RKO (cell line): ENCODE data around the gene ST7.
A peak's percentile ranks its signal among the peaks of the same experiment; 100 is the strongest.

Source experiments
- DNase-seq: peaks from one replicate; pipeline ENCODE4 v3.0.0-alpha.2; 2016; ENCODE audit warnings: low spot score

Gene ST7

DNA sequence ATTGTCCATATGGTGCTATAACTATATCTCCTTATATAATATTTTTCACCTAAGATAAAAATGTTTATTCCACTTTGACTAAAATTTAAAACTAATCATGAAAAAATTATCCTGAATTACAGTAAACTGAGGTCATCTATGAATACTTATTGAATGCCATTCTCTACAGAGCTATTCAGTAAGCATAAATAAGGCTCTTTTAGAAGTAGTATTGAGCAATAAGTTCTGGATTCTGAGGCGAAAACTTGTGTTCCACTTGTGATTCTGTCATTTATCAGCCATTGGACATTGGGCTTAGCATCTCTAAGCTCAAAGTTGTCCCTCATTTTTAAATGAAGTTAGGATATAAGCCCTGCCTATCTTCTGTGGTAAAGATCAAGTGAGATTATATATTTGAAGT, 238.8 kb downstream of the ST7 start:
- DNase-seq = no peak

DNA sequence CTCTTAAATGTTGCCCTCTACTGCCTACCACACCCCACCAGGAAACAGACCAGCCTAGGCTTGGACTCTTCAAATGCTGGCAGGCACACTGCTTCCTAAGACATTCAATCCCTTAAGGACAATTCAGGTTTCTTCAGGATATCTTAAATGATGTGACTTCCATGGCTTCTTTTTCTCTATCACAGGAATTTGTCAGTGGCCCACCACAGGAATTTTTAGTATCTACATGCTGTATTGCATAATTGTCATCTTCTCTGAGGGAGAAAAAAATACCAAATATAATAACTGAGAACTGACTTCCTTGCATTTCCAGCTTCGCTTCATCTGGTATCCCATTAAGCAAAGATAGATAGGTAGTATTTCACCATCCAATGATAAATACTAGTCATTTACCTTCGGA, 240.3 kb downstream of the ST7 start:
- DNase-seq = no peak

DNA sequence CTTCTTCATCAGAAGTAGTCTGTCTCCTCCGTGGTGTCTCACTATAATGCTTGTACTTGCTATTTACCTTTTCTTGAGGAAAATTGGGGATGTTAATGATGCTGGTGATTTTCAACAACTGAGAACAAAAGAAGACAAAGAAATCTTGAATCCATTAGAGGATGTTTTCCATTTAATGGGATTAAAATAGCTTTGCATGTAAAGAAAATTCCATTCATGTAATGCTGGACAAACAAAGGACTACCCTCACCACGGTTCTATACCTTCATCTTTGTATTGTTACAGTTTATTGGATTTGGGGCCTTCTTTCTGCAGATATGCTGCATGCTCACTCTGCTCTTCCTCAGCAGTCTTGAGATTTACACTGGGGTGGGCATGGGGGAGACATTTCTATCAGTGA, 241.1 kb downstream of the ST7 start:
- DNase-seq = no peak

DNA sequence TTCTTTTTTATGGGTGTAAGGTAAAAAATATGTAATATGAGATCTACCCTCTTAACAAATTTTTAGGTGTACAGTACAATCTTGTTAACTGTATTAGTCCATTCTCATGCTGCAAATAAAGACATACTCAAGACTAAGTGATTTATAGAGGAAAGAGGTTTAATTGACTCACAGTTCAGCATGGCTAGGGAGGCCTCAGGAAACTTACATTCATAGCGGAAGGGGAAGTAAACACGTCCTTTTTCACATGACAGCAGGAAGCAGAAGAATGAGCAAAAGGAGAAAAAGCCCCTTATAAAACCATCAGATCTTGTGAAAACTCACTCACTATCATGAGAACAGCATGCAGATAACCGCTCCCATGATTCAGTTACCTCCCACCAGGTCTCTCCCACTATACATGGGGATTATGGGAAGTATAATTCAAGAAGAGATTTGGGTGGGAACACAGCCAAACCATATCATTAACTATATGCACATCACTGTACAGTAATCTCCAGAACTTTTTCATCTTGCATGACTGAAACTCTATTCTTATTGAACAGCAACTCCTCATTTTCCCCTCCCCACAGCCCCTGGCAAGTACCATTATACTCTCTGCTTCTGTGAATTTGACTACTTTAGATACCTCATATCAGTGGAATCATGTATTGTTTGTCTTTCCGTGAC, 242.2 kb downstream of the ST7 start:
- DNase-seq = no peak

DNA sequence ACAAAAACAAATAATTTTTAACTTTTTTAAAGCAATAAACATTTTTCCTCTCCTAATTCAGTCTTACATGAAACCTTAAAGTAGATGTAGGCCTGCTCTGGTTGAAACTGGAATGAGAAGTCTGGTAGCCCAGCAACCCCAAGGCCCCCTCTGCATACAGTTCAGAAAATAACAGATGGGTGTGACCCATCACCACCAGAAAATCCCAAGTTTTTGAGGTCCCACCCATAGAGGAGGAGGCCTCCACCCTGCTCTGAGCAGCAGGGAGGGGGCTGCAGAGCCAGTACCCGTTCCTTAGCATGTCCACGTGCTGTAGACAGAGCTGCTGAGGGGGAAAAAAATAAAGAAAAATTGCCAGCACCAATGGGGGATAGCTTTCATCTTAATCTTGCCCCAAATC, 246.8 kb downstream of the ST7 start:
- no peak for DNase-seq

DNA sequence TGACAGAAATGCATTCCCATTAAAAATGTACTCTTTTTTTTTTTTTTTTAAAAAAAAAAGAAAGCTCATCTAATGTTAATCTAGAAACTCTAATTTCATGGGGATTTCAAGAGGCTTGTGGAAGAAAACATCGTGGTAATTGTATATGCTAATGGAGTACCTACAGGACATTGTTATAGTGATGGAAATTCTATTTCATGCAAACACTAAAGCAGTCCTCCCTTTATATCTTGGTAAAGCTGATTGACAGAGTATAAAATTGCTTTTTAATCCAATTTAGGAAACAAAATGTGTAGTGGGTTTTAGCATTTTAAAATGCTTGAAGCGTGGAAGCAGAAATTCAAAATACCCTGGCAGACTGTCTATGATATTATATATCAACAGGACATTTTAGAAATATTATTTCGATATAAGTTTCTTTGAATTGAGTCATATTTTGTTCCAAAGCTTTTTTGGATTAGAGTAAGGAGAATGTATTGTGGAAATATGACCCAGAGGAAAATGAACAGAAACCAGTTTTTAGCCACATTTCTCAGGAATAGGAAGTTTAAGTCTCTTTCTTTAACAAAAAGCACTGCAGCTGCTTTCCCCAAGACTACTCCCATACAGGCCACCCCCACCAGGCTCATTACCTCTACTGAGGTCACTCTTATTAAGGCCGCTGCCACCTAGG, 247.6 kb downstream of the ST7 start:
- DNase-seq = no peak

DNA sequence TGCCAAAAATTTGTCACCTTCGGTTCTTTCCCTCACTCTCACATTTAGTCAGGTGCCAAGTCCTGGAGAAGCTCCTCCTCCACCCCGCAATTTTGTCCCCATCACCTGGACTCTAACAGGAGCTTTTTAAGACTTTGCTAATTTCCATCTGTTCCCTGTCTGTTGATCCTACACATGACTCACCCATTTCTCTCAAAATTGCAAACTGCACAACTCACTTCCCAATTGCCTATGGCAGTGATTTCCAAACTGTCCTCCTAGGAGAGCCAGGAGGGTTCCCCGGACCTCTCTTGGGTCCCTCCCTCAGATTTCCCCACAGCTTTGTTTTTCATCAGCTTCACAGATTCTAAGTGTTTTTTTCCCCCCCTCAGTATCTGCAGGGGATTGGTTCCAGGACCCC, 249.2 kb downstream of the ST7 start:
- no peak for DNase-seq

DNA sequence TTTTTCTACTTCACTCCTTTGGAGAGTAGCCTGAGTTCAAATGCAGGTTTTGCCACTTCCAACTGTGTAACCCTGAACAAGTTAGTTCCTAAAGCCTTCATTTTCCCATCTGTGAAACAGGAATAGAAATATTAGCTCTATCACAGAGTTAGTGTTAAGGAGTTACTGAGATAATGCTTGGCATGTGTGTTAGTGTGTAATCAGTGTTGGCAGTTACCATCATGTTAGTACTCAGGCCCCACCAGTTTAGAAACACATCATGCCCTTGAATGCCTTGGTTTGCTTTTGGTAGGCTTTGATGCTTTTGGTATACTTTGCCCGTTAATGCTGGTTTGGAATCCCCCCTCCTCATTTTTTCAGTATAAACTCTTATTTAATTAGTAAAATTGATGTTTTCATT, 249.9 kb downstream of the ST7 start:
- no peak for DNase-seq

DNA sequence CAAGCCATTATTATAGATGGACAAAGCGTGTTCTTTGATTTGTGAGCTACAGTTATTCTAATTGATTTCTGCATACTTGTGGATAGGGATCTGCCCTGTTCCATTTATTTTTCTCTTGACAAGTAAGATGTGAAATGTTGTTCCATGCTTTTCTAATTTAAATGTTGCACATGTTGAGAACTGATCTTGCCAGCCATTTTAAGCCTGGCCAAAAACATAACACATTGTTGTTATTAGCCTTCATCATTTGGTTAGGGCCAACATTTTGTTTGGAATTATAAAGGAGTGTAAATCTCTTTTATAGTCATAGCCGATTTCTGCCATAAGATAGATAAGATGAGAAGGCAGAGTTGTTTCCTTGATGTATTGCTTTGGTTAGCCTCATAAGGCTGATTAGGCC, 252.6 kb downstream of the ST7 start:
- DNase-seq = no peak

DNA sequence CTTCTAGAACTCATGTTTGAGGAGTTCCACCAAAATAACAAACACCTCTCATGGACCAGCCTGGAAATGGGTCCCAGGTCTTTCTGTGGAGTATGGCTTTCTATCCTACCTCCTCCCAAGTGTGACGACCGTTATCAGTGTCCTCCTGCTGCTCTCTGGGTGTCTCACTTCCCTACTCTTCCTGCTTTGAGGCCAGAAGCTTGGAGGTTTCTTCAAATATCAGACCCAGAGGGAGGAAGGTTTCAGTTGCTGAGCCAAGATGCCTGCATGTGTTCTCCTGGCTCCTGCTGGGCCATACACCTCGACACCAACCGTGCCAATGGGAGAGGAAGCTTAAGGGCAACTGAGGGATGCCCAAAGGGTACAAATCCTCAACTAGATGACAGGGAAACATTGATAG, 255.0 kb downstream of the ST7 start:
- no peak for DNase-seq

DNA sequence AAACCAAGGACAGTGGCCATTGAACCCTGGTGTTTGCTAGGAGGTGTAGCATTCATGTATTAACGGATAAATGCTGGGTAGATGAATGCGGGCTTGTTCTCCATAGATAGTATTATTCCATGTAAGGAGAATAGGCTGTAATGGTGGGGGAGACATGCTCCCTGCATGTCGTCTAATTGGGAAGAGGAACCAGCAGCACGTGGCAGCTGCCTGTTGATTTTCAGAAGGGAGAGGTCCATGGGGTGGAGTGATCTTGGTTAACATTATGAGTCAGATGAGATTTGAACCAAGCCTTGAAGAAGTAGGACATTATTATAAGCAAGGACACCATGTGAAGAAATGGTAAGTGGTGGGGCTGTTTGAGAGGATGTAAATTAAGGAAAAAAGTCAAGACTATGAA, 257.1 kb downstream of the ST7 start:
- DNase-seq = no peak

DNA sequence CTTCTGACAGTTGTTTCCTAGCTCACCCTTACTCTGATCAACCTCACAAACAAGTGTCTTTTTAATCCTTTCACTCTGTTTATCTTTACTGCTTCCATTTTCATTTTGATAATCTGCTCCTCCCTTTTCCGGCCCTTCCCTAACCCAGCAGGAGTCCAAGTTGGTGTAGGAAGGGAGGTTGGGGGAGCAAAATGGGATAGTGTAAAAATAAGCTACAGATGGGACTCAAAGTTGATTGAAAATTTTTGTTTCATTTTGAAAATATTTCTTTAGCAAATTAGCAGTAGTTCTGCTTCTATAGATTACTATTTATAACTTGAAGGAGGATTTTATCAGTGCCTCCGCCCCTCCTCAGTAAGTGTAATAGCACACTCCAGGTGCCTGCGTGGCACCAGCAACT, 257.6 kb downstream of the ST7 start:
- no peak for DNase-seq

DNA sequence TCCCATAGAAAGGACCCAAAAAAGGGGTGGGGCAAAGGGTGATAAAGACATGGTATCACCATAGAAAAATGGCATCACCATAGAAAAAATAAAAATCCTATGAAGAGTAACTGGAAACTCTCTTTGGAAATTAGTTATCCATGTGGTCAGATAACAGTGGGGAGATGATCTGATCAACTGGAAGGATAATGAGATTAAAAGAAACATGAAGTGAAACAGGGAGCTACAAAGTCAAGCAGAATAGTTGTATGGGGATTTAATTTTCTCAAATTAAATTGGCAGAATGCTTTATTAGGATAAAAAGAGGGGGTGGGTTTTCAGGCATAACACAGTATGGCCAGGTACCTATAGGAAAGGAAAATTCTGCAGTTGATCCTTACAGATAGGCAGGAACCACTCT, 258.3 kb downstream of the ST7 start:
- no peak for DNase-seq

DNA sequence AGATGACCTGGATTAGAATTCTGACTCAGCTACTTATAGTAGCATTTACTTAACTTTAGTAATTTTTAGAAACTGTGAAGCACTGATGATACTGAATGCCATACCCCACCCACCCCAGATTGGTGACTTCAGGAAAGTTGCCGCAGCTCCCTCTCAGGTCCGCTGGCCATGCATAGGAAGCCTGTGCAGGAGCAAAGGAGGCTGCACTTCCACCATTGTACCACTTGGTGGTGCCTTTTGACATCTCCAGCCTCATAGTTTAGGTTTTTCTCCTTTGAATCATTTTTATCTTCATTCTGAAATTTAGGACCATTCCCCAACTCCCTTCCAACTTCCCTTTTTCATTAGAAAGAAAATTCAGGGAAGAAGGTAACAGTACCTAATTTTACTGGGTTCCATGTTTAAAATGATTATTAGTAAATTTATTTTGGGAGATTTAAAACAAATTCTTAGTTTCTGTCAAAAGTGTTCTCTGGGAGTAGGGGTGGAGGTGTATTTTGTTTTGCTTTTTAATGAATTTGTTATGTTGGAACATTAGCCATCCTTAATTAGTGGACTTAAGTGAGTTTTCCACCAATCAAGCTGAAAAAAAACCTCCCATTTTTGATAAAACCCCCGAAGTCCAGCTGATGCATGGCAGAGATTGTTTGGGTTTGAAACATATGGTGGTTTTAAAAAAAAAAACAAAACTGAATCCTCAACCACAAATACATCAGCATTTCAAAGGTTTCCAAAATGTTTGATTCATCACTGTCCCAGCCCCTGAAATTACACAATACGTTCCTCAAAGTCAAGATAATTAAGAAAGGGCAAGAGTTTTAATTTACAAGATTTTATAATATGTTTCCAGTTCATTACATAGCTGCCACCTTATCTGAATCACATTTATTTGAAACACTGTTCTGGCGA, 259.9 kb downstream of the ST7 start:
- peak; percentile 77 for DNase-seq

DNA sequence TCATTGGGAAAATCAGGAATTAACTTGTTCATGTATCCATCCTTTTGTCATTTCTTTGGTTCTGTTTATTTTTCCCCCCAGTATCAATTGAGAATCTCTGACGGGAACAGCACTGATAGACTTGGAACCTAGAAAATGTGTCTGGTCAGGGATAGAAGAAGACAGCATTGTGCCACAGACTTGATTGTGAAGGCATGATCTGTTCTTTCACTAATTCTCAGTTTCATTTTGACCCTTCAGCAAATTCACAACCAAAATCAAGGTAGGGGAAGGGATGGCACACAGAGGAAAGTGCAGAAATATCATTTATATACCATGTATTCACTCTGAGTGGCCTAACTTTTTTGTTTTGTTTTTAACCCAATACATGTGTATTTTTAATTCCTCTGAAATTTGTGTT, 262.7 kb downstream of the ST7 start:
- DNase-seq = no peak

DNA sequence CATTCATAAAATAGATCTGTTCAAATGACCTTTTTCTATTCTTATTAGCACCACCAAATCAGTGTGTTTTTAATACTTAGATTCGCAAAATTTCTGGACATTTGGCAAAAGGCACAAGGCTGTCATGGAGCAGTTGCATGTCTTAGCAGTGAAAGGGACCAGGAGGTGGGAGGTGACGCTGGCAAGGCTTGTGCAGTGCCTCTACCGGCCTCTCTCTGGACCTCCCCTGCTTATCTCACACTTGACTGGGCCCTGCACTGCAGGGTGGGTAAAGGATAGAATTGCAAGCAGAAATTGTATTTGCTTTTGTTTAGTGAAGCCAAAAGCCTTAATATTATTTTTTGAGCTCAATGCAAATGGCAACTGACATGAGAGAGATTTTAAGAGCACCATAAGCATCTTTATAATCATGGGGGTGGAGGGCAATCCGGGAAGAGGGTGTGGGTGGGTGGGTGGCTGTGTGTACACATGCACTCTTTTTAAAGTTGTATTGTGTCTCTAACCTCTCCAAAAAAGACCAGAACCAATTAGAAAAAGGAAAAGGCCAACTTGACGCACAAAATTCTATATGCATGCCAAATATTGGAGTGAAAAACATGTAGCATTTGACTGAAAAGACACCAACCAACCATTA, 263.3 kb downstream of the ST7 start:
- DNase-seq = no peak

DNA sequence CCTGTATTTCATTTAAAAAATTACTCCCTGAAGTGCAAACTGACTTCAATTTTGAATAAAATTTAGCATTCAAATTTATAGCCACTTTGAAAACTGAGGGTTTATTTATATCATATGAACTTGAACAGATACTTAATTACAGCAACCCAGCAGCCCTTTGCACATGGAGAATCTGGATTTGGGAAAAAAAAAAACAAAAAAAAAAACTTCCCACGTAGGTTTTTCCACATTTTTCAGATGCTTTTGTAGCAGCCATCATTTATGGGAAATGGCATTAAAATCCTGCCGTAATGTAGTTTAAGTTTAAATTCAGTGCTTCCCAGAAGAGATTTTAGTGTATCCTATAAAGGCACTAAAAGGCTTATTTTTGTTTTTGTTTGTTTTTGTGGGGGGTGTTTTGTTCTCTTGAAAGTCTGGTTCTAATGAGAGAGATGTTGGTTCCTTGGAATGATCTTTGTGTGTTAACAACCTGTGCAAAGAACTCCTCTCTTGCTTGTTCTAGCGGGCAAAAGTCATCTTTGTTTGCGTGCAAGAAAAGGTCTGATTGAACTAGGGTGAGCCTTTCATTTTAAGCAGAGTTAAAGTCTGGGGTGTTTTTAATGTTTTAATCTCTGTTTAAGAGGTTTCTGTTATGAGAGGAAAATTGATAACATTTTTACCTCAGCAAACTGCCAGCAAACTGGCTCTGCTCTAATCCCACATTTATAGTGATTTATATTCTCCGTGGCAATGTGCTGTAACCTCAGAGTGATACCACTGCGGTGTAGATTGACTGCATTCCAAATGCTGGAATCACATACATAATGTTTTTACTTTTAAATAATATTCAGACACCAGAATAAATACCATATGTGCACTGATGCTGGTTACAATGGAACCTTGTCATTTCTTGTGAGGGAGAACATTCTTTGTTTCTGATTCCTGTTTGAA, 264.1 kb downstream of the ST7 start:
- no peak for DNase-seq

DNA sequence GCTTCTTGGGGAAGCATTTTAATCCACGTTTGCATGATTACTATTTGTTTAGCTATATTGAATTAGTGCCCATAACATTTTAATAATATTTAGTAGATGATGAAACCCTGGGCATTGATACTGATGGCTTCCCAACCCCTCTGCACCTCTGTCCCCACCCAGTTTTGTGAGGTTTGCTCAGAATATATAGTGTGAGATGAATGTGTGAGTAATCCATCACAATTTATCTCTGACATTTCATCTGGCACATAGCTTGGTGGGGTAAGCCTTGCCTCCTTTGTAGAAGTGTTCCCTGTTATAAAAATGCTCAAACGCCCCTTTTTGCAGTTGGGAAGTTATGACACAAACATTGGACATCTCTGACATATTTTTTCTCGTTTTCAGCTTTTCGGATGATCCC, 265.4 kb downstream of the ST7 start:
- DNase-seq = no peak

DNA sequence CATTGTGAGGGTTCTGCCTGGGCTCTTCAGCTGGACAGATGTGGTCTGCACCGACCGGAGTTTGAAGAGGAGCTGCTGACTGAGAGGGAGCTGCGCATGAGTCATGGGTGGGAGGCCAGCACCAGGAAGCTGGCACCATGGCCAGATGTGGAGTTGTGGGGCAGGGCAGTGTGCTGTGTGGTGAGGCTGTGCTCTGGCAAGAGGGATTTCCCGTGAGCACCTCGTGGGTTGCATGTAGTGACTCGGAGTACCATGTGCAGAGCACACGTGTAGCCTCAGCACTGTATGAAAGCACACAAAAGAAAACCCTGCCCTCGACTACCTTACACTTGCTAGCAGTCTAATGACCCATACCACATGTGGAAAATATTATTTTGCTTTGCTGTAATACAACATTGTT, 266.2 kb downstream of the ST7 start:
- peak; percentile 9 for DNase-seq

DNA sequence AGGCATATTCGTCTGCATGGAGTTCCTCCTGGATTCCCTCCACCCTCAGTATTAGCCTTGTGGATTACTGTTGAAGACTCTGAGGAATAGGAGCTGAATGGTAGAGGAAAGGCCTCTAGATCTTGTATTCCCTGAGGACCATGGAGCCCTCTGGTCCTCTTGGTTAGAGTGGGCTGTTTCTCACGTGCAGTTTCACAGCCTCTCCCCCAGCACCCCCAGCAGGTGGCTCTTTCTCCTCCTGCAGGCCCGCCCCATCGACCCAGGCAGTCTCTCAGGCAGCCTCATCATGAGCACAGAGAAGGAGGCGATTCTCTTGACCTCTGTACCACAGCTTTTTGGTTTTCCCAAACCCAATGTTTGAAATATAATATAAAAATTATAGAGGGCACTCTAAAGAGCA, 267.5 kb downstream of the ST7 start:
- no peak for DNase-seq

DNA sequence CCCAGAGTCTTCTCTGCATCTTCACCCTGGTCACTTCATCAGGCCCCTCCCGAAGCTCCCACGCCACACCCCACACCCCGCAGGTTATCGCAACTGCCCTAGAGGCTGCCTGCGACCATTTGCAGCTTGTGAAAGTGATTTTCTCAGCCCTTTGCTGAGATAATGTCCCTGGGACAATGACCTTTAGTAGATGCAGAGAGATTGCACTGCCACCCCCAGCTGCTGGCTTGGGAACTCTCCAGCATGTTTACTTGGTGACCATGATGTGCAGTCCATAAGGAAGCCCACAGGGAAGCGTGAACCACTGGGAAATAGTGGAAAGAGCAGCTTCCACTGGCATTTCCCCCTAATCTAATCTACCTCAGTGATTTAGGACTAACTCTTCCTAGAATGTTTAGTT, 272.2 kb downstream of the ST7 start:
- no peak for DNase-seq

DNA sequence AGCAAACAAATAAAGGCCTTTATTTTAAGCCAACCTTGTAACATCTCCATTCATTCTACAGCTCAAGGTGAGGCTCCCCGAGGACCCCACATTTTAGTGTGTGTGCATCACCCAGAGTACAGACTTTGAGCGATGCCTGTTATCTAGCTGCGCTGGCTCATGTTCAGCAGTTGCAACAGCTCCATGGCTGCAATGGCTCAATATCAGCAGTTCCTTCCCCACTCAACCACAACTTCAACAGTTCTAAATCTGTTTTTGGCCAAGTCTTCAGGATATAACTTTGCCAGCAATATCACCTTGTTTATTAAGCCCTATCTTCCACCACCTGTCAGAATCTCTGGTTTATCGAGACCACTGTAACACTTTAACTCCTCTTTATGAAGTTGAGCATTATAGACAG, 273.8 kb downstream of the ST7 start:
- DNase-seq = no peak
